Hepatocyte (in vitro differentiated cells): ENCODE data around the gene ITGB8.

ENCODE experiments used
- EZH2 ChIP-seq: fragments of 200-600 bp; sonication (generic); IDR thresholded peaks from 2 replicates; pipeline ENCODE4 v1.6.1; 2016; ENCODE audit warnings: antibody characterized with exemption, mild to moderate bottlenecking, borderline replicate concordance
- EZH2phosphoT487 ChIP-seq: fragments of 200-600 bp; sonication (generic); IDR thresholded peaks from one replicate; pipeline ENCODE4 v1.6.1; 2018; ENCODE audit warnings: antibody characterized with exemption, mild to moderate bottlenecking, low read depth, moderate library complexity; ENCODE audit not compliant: unreplicated experiment, severe bottlenecking
- TF ChIP-seq, protein P1 (sequence below): fragments of 200-600 bp; sonication (generic); IDR thresholded peaks from 2 replicates; pipeline ENCODE4 v1.5.1; 2016; ENCODE audit warnings: antibody characterized with exemption, mild to moderate bottlenecking; ENCODE audit not compliant: poor library complexity

DNA sequence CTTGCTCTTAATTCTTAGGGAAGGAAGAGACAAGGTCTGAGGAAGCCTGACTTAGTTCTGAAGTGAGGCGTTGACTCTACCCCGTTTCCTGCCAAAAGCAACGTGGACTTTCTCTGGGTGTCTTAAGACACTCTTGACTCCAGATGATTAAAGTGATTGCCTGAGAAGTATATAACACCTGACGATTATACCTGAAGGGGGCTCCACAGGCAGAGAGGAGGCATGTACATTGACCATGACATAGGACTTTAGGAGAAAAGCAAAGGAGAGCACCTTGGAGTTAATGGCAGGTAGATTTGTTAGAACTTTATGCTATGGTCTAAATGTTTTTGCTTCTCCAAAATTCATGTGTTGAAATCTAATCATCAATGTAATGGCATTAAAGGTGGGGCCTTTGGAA, 15.9 kb downstream of the ITGB8 start:
- TF ChIP-seq, protein P1, sequence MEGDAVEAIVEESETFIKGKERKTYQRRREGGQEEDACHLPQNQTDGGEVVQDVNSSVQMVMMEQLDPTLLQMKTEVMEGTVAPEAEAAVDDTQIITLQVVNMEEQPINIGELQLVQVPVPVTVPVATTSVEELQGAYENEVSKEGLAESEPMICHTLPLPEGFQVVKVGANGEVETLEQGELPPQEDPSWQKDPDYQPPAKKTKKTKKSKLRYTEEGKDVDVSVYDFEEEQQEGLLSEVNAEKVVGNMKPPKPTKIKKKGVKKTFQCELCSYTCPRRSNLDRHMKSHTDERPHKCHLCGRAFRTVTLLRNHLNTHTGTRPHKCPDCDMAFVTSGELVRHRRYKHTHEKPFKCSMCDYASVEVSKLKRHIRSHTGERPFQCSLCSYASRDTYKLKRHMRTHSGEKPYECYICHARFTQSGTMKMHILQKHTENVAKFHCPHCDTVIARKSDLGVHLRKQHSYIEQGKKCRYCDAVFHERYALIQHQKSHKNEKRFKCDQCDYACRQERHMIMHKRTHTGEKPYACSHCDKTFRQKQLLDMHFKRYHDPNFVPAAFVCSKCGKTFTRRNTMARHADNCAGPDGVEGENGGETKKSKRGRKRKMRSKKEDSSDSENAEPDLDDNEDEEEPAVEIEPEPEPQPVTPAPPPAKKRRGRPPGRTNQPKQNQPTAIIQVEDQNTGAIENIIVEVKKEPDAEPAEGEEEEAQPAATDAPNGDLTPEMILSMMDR, result no peak
- no peak for TF ChIP-seq EZH2phosphoT487
- TF ChIP-seq EZH2, result no peak
